Activated T-cell treated with anti-CD3 and anti-CD28 coated beads, Interleukin-2, amount 50 U/mL, for 72 hours (primary cell): Measurements from ENCODE around the gene DDX47. TPM values are rescaled to one million over a fixed set of nuclear protein-coding genes. Genes with fewer than 3 reads are reported as not detected.

Source experiments
- ATAC-seq, 2 donors: fragments of 150-1000 bp; cut with Tn5 transposase; replicated peaks in 1 of 2; 2 replicates each; pipeline ENCODE4 v1.10.0; 2021; ENCODE audit warnings: moderate library complexity in 2 of 2, mild to moderate bottlenecking in 1 of 2
- DNase-seq, 2 donors: peaks; one replicate each; pipeline ENCODE4 v3.0.0; 2021 to 2022; ENCODE audit warnings: mixed read lengths in 1 of 2
- H3K27ac Mint-ChIP-seq: one replicate; pipeline ENCODE4 v1.8.0; 2022; ENCODE audit warnings: mild to moderate bottlenecking, moderate library complexity, mixed read lengths
- H3K27me3 Mint-ChIP-seq: one replicate; pipeline ENCODE4 v1.8.0; 2022; ENCODE audit warnings: low read depth, mixed read lengths
- H3K36me3 Mint-ChIP-seq, 2 donors: one replicate each; pipeline ENCODE4 v1.8.0; 2022; ENCODE audit warnings: mixed read lengths in 2 of 2, mild to moderate bottlenecking in 1 of 2; ENCODE audit not compliant: insufficient read depth in 2 of 2
- H3K4me1 Mint-ChIP-seq: one replicate; pipeline ENCODE4 v1.8.0; 2022; ENCODE audit warnings: low read depth, mixed read lengths
- H3K4me3 Mint-ChIP-seq, 2 donors: one replicate each; pipeline ENCODE4 v1.8.0; 2022; ENCODE audit warnings: mild to moderate bottlenecking in 2 of 2, mixed read lengths in 2 of 2, moderate library complexity in 2 of 2
- H3K9me3 Mint-ChIP-seq, 2 donors: one replicate each; pipeline ENCODE4 v1.8.0; 2022; ENCODE audit warnings: mixed read lengths in 2 of 2
- total RNA-seq, 2 donors: library from RNA; stranded (reverse); gene quantifications; one replicate each; pipeline ENCODE4 v1.2.3, GENCODE V29; 2022

DDX47 gene
- total RNA-seq = 10 to 100 TPM; 58.2 to 67.8 TPM

GRCh38 chr12:12813120-12814101, at the start of gene DDX47:
Gene DDX47 (plus strand): TSS chr12:12813346. CDS start chr12:12813368, 22 bp downstream.
- H3K4me1 Mint-ChIP-seq = peaks cover 62% of the 10 kb centered on the region
- peak within 1 kb of the TSS; percentile 83 to 98 for H3K4me3 Mint-ChIP-seq
- H3K36me3 Mint-ChIP-seq = peaks cover 10 to 24% of the 10 kb centered on the region in 2 donors
- DNase-seq = peak; percentile 97 to 99
- H3K27ac Mint-ChIP-seq = peak within 1 kb of the TSS; percentile 73
- ATAC-seq = peak; percentile 93
- H3K27me3 Mint-ChIP-seq = no peaks in the 10 kb centered on the region
- no peaks in the 10 kb centered on the region for H3K9me3 Mint-ChIP-seq

GRCh38 chr12:12764824-12765223, 48.3 kb upstream of the DDX47 start:
- Mint-ChIP-seq H3K27me3 (no peaks in the 10 kb centered on the region), H3K4me1 (no peaks in the 10 kb centered on the region), H3K9me3 (peaks cover 0 to 1% of the 10 kb centered on the region in 2 donors), H3K36me3 (peaks cover 0 to 1% of the 10 kb centered on the region in 2 donors), H3K4me3 (no peak overlapping the region), H3K27ac (no peak overlapping the region)
- DNase-seq = no peak
- no peak for ATAC-seq

GRCh38 chr12:12770262-12770661, 42.9 kb upstream of the DDX47 start:
- ATAC-seq = no peak
- DNase-seq = no peak
- H3K27ac Mint-ChIP-seq = no peak overlapping the region
- peaks cover 1 to 2% of the 10 kb centered on the region in 2 donors for H3K36me3 Mint-ChIP-seq
- no peaks in the 10 kb centered on the region for H3K27me3 Mint-ChIP-seq
- H3K9me3 Mint-ChIP-seq = peaks cover 4 to 7% of the 10 kb centered on the region in 2 donors
- no peak overlapping the region for H3K4me3 Mint-ChIP-seq
- no peaks in the 10 kb centered on the region for H3K4me1 Mint-ChIP-seq

- DNase-seq (no peak), ATAC-seq (no peak)
- H3K36me3 Mint-ChIP-seq = peaks cover 1% of the 10 kb centered on the region in 2 donors
- H3K4me3 Mint-ChIP-seq = no peak overlapping the region
- H3K9me3 Mint-ChIP-seq = peaks cover 3 to 7% of the 10 kb centered on the region in 2 donors
- H3K4me1 Mint-ChIP-seq = no peaks in the 10 kb centered on the region
- H3K27me3 Mint-ChIP-seq = no peaks in the 10 kb centered on the region
- H3K27ac Mint-ChIP-seq = no peak overlapping the region
Measured at GRCh38 chr12:12774791-12775190, 38.4 kb upstream of the DDX47 start.

GRCh38 chr12:12776261-12776660, 36.9 kb upstream of the DDX47 start:
- H3K4me3 Mint-ChIP-seq = no peak overlapping the region
- H3K27me3 Mint-ChIP-seq = no peaks in the 10 kb centered on the region
- ATAC-seq (no peak), DNase-seq (no peak)
- H3K9me3 Mint-ChIP-seq = peaks cover 2 to 5% of the 10 kb centered on the region in 2 donors
- H3K4me1 Mint-ChIP-seq = no peaks in the 10 kb centered on the region
- no peaks in the 10 kb centered on the region for H3K36me3 Mint-ChIP-seq
- no peak overlapping the region for H3K27ac Mint-ChIP-seq

- ATAC-seq = no peak
- no peaks in the 10 kb centered on the region for H3K4me1 Mint-ChIP-seq
Measured at GRCh38 chr12:12777092-12777491, 36.1 kb upstream of the DDX47 start.

GRCh38 chr12:12779007-12779406, 34.1 kb upstream of the DDX47 start:
- H3K36me3 Mint-ChIP-seq = no peaks in the 10 kb centered on the region
- H3K27ac Mint-ChIP-seq = no peak overlapping the region
- no peak for ATAC-seq
- no peak for DNase-seq
- no peak overlapping the region for H3K4me3 Mint-ChIP-seq
- no peaks in the 10 kb centered on the region for H3K4me1 Mint-ChIP-seq
- no peaks in the 10 kb centered on the region for H3K9me3 Mint-ChIP-seq
- H3K27me3 Mint-ChIP-seq = no peaks in the 10 kb centered on the region

More at GRCh38 chr12:12777092-12777491, 36.1 kb upstream of the DDX47 start:
- Mint-ChIP-seq H3K27me3 (no peaks in the 10 kb centered on the region), H3K36me3 (no peaks in the 10 kb centered on the region), H3K9me3 (peaks cover under 1 to 4% of the 10 kb centered on the region in 2 donors), H3K4me3 (no peak overlapping the region), H3K27ac (no peak overlapping the region)
- no peak for DNase-seq

- Mint-ChIP-seq H3K4me3 (no peak overlapping the region), H3K36me3 (no peaks in the 10 kb centered on the region), H3K4me1 (no peaks in the 10 kb centered on the region), H3K27ac (no peak overlapping the region), H3K27me3 (no peaks in the 10 kb centered on the region), H3K9me3 (no peaks in the 10 kb centered on the region)
- DNase-seq = no peak
- ATAC-seq = no peak
Measured at GRCh38 chr12:12779529-12779928, 33.6 kb upstream of the DDX47 start.

- ATAC-seq = no peak
- DNase-seq = no peak
- H3K4me1 Mint-ChIP-seq = peaks cover 33% of the 10 kb centered on the region
- no peaks in the 10 kb centered on the region for H3K27me3 Mint-ChIP-seq
- H3K4me3 Mint-ChIP-seq = no peak overlapping the region
- no peak overlapping the region for H3K27ac Mint-ChIP-seq
- H3K9me3 Mint-ChIP-seq = no peaks in the 10 kb centered on the region
- no peaks in the 10 kb centered on the region for H3K36me3 Mint-ChIP-seq
Measured at GRCh38 chr12:12784116-12784515, 29.0 kb upstream of the DDX47 start.

GRCh38 chr12:12784911-12785814, 28.0 kb upstream of the DDX47 start, which contains the start of gene APOLD1:
Gene APOLD1 (plus strand): TSS chr12:12785659. CDS start chr12:12785692, 33 bp downstream.
- H3K27me3 Mint-ChIP-seq = no peaks in the 10 kb centered on the region
- peaks cover 33% of the 10 kb centered on the region for H3K4me1 Mint-ChIP-seq
- no peaks in the 10 kb centered on the region for H3K9me3 Mint-ChIP-seq
- no peaks in the 10 kb centered on the region for H3K36me3 Mint-ChIP-seq
- ATAC-seq (no peak), DNase-seq (no peak)
- peak within 1 kb of the TSS; percentile 89 to 94 for H3K4me3 Mint-ChIP-seq
- H3K27ac Mint-ChIP-seq = peak within 1 kb of the TSS; percentile 60

- no peaks in the 10 kb centered on the region for H3K9me3 Mint-ChIP-seq
- peak overlapping the region; percentile 19 for H3K27ac Mint-ChIP-seq
- no peak for DNase-seq
- ATAC-seq = peak; percentile 6 to 7
- no peaks in the 10 kb centered on the region for H3K36me3 Mint-ChIP-seq
- H3K4me3 Mint-ChIP-seq = peak overlapping the region; percentile 89 to 94
- H3K27me3 Mint-ChIP-seq = no peaks in the 10 kb centered on the region
- peaks cover 33% of the 10 kb centered on the region for H3K4me1 Mint-ChIP-seq
Measured at GRCh38 chr12:12786351-12786705, 26.8 kb upstream of the DDX47 start.

GRCh38 chr12:12786706-12787601, 26.2 kb upstream of the DDX47 start:
- H3K27ac Mint-ChIP-seq = peak overlapping the region; percentile 90
- DNase-seq (peak; percentile 75 to 78), ATAC-seq (peak; percentile 93 to 95)
- peaks cover 33% of the 10 kb centered on the region for H3K4me1 Mint-ChIP-seq
- peak overlapping the region; percentile 89 to 94 for H3K4me3 Mint-ChIP-seq
- H3K9me3 Mint-ChIP-seq = no peaks in the 10 kb centered on the region
- H3K36me3 Mint-ChIP-seq = no peaks in the 10 kb centered on the region
- no peaks in the 10 kb centered on the region for H3K27me3 Mint-ChIP-seq
